GM12878 (cell line): ENCODE measurements around the gene SYTL5. TPM values are rescaled to one million over a fixed set of nuclear protein-coding genes. Genes with fewer than 3 reads are reported as not detected.

Experiments used
- ATAC-seq: fragments of 200-7000 bp; cut with Tn5 transposase; 3 replicates; pipeline ENCODE4 v1.9.1; 2020; ENCODE audit warnings: mild to moderate bottlenecking, moderate library complexity
- BruUV-seq: library from RNA; stranded (reverse); fragments of 400-500 nt; replicated peaks from 2 replicates; lab custom pipeline; 2021; lab: Mats Ljungman, UMichigan
- CTCF ChIA-PET: fragments of 300-600 bp; sonication (Branson Sonifier 250); formaldehyde crosslinking; extraction: SDS; loops from one replicate; lab custom pipeline; 2021; ENCODE audit warnings: inconsistent platforms; lab: Yijun Ruan, JAX
- POLR2A ChIA-PET: fragments of 350-600 bp; formaldehyde crosslinking; extraction: SDS; loops from one replicate; lab custom pipeline; 2021; ENCODE audit warnings: inconsistent platforms; lab: Charles Lee
- RAD21 ChIA-PET: fragments of 300-600 bp; sonication (Branson Sonifier 250); formaldehyde crosslinking; loops from one replicate; lab custom pipeline; 2023; ENCODE audit warnings: antibody characterized with exemption; ENCODE audit not compliant: unreplicated experiment; lab: Charles Lee
- SMC1A ChIA-PET: fragments of 300-600 bp; sonication (Branson Sonifier 250); formaldehyde crosslinking; loops from one replicate; lab custom pipeline; 2023; ENCODE audit not compliant: unreplicated experiment, uncharacterized antibody; lab: Charles Lee
- DNase-seq: peaks from one replicate; pipeline ENCODE4 v3.0.0-alpha.2; 2011; ENCODE audit warnings: low read depth, low spot score
- FAIRE-seq: peaks from 3 replicates; lab custom pipeline; 2011; peaks lifted over from hg19 to GRCh38; lab: Jason Lieb, UNC
- H2AFZ ChIP-seq: 2 replicates; pipeline ENCODE4 v1.6.0; 2011; ENCODE audit warnings: low read depth, low read length, control low read depth; ENCODE audit not compliant: control insufficient read depth
- H3K27ac ChIP-seq: 2 replicates; pipeline ENCODE4 v1.5.1; 2011; ENCODE audit warnings: control low read depth; ENCODE audit not compliant: control insufficient read depth, insufficient read depth
- H3K27me3 ChIP-seq, 2 experiments: replicated peaks in 1 of 2; 2 replicates each; pipeline versions ENCODE4 v1.6.0 to v1.6.1; 2011; ENCODE audit warnings: low read length in 1 of 2; ENCODE audit not compliant: control insufficient read depth in 2 of 2, insufficient read depth in 2 of 2
- H3K36me3 ChIP-seq, 2 experiments: 2 replicates each; pipeline ENCODE4 v1.5.1; 2011; ENCODE audit warnings: low read length in 1 of 2; ENCODE audit not compliant: control insufficient read depth in 2 of 2, insufficient read depth in 2 of 2
- H3K4me1 ChIP-seq: 2 replicates; pipeline ENCODE4 v1.6.1; 2011; ENCODE audit warnings: mild to moderate bottlenecking, low read length, moderate library complexity, mixed read lengths; ENCODE audit not compliant: control insufficient read depth, insufficient read depth
- H3K4me2 ChIP-seq: 2 replicates; pipeline ENCODE4 v1.6.0; 2011; ENCODE audit warnings: control low read depth; ENCODE audit not compliant: control insufficient read depth, insufficient read depth
- H3K4me3 ChIP-seq: fragments of 200-600 bp; sonication (generic); 2 replicates; pipeline ENCODE4 v1.5.1; 2016
- H3K79me2 ChIP-seq: 2 replicates; pipeline ENCODE4 v1.6.0; 2011; ENCODE audit warnings: low read length; ENCODE audit not compliant: control insufficient read depth, insufficient read depth
- H3K9ac ChIP-seq: 2 replicates; pipeline ENCODE4 v1.8.0; 2011; ENCODE audit warnings: low read length, control low read depth, mixed read lengths; ENCODE audit not compliant: control insufficient read depth, insufficient read depth
- H3K9me3 ChIP-seq: replicated peaks from 3 replicates; pipeline ENCODE4 v1.5.1; 2011; ENCODE audit warnings: mild to moderate bottlenecking, low read length; ENCODE audit not compliant: control insufficient read depth, insufficient read depth
- H4K20me1 ChIP-seq: 2 replicates; pipeline ENCODE4 v1.6.0; 2011; ENCODE audit not compliant: control insufficient read depth, insufficient read depth
- BCL11A ChIP-seq: IDR thresholded peaks from 2 replicates; pipeline ENCODE4 v1.6.1; 2011; ENCODE audit warnings: low read depth, low read length
- CEBPB ChIP-seq, 2 experiments: fragments of 150-350 bp in 1 of 2; IDR thresholded peaks; 2 replicates each; pipeline ENCODE4 v1.6.1; 2012 to 2014; ENCODE audit warnings: low read depth in 2 of 2, low read length in 2 of 2, borderline replicate concordance in 1 of 2, inconsistent platforms in 1 of 2
- CREM ChIP-seq: IDR thresholded peaks from 2 replicates; pipeline ENCODE4 v1.6.1; 2014; ENCODE audit warnings: antibody characterized with exemption, low read depth
- EP300 ChIP-seq, 2 experiments: fragments of 150-350 bp in 1 of 2; IDR thresholded peaks; 2 replicates each; pipeline ENCODE4 v1.6.1; 2011 to 2012; ENCODE audit warnings: low read depth in 2 of 2, low read length in 2 of 2, borderline replicate concordance in 1 of 2, improper control_type of control experiment in 1 of 2, inconsistent platforms in 1 of 2; ENCODE audit not compliant: control insufficient read depth in 1 of 2
- GABPA ChIP-seq: IDR thresholded peaks from 2 replicates; pipeline ENCODE4 v1.6.1; 2014; ENCODE audit warnings: antibody characterized with exemption, low read depth, mild to moderate bottlenecking, inconsistent platforms
- HSF1 ChIP-seq: fragments of 150-350 bp; IDR thresholded peaks from 2 replicates; pipeline ENCODE4 v1.6.1; 2014; ENCODE audit warnings: mild to moderate bottlenecking, low read depth, low read length
- KAT2A ChIP-seq: conservative IDR thresholded peaks from 2 replicates; pipeline ENCODE4 v1.6.1; 2011; ENCODE audit warnings: low read depth, low read length; ENCODE audit not compliant: control insufficient read depth
- NBN ChIP-seq: fragments of 450-650 bp; IDR thresholded peaks from 2 replicates; pipeline ENCODE4 v1.6.1; 2016
- NFXL1 ChIP-seq: fragments of 450-650 bp; IDR thresholded peaks from 2 replicates; pipeline ENCODE4 v1.6.1; 2017; ENCODE audit warnings: antibody characterized with exemption, mild to moderate bottlenecking, borderline replicate concordance
- NFYB ChIP-seq: IDR thresholded peaks from 2 replicates; pipeline ENCODE4 v1.6.1; 2011; ENCODE audit warnings: low read depth, mild to moderate bottlenecking, low read length, improper control_type of control experiment, moderate library complexity; ENCODE audit not compliant: insufficient read depth
- RAD51 ChIP-seq: fragments of 450-650 bp; IDR thresholded peaks from 2 replicates; pipeline ENCODE4 v1.6.1; 2016; ENCODE audit warnings: moderate library complexity, mild to moderate bottlenecking, inconsistent platforms
- RBBP5 ChIP-seq: fragments of 200-600 bp; sonication (generic); conservative IDR thresholded peaks from 2 replicates; pipeline ENCODE4 v1.6.1; 2016
- SIN3A ChIP-seq: IDR thresholded peaks from 2 replicates; pipeline ENCODE4 v1.6.1; 2012; ENCODE audit warnings: low read depth, low read length, improper control_type of control experiment
- TCF7 ChIP-seq: IDR thresholded peaks from 2 replicates; pipeline ENCODE4 v1.6.1; 2014; ENCODE audit warnings: antibody characterized with exemption, borderline replicate concordance
- WRNIP1 ChIP-seq: IDR thresholded peaks from 2 replicates; pipeline ENCODE4 v1.6.1; 2011; ENCODE audit warnings: low read depth, low read length, improper control_type of control experiment, borderline replicate concordance
- ZBED1 ChIP-seq: IDR thresholded peaks from 2 replicates; pipeline ENCODE4 v1.6.1; 2016; ENCODE audit warnings: borderline replicate concordance
- ZNF207 ChIP-seq: fragments of 450-650 bp; IDR thresholded peaks from 2 replicates; pipeline ENCODE4 v1.6.1; 2014; ENCODE audit warnings: antibody characterized with exemption, mild to moderate bottlenecking, borderline replicate concordance
- ZNF274 ChIP-seq: IDR thresholded peaks from one replicate; pipeline ENCODE4 v1.8.0; 2011; ENCODE audit not compliant: insufficient read length, insufficient read depth
- ZSCAN29 ChIP-seq: fragments of 450-650 bp; IDR thresholded peaks from 2 replicates; pipeline ENCODE4 v1.6.1; 2017; ENCODE audit warnings: mild to moderate bottlenecking, moderate library complexity
- WGBS: methylation state at CpG from one replicate; pipeline ENCODE4 v1.1.6; 2016; ENCODE audit warnings: low lambda C conversion rate; ENCODE audit not compliant: insufficient replicate concordance, insufficient coverage; ENCODE audit errors: missing lambda C conversion rate; 5-methylcytosine and 5-hydroxymethylcytosine counted together
- in situ Hi-C: fragments of 300-500 bp; cut with MboI; formaldehyde crosslinking; loops from 9 replicates; pipeline ENCODE4 v1.14.3; 2018; ENCODE audit warnings: mixed read lengths
- intact Hi-C: fragments of 100-400 bp; cut with micrococcal nuclease; formaldehyde crosslinking; loops from one replicate; pipeline ENCODE4 v1.14.2; 2022; ENCODE audit not compliant: unreplicated experiment
- polyA plus RNA-seq, 11 experiments: library from polyadenylated mRNA; depleted of rRNA in 4 of 11; unstranded in 6 of 11; stranded (reverse) in 5 of 11; fragments of >200 nt; fragmentation: Nextera tagmentation in 4 of 11; fragmentation: Illumina TruSeq in 1 of 11; extraction: Ambion mirVana in 4 of 11; extraction: Trizol in 1 of 11; gene quantifications; 1 replicate in 1 of 11; 2 replicates in 10 of 11; pipeline versions ENCODE4 v1.2.1 to v1.2.3, GENCODE V29; 2011 to 2016; ENCODE audit warnings: inconsistent platforms in 2 of 11, missing spikeins in 2 of 11, low read depth in 1 of 11
- total RNA-seq, 4 experiments: library from RNA; depleted of rRNA in 3 of 4; stranded (reverse); fragments of >200 nt in 3 of 4; fragmentation: Illumina TruSeq in 1 of 4; extraction: Trizol in 1 of 4; gene quantifications; 2 replicates each; pipeline versions ENCODE4 v1.2.1 to v1.2.3, GENCODE V29; 2013 to 2021
- TF ChIP-seq, protein P1 (sequence below): fragments of 450-650 bp; IDR thresholded peaks from 2 replicates; pipeline ENCODE4 v1.6.1; 2014; ENCODE audit warnings: mild to moderate bottlenecking
- TF ChIP-seq, protein P2 (sequence below), 3 experiments: IDR thresholded peaks in 2 of 3; conservative IDR thresholded peaks in 1 of 3; 2 replicates each; pipeline ENCODE4 v1.5.1; 2011; ENCODE audit warnings: low read depth in 3 of 3, low read length in 3 of 3, mild to moderate bottlenecking in 3 of 3, control low read depth in 2 of 3, moderate library complexity in 2 of 3, inconsistent platforms in 1 of 3, mixed read lengths in 1 of 3; ENCODE audit not compliant: control insufficient read depth in 2 of 3, insufficient read depth in 1 of 3; ENCODE audit errors: extremely low read depth in 1 of 3

Gene SYTL5
- total and polyA plus RNA-seq, 10 of the 15 experiments (the other 5 are each of a cell fraction or from before 2014, with no cell fraction given) = 0.01 to 0.20 (median 0.04) TPM; not detected in 3

DNA sequence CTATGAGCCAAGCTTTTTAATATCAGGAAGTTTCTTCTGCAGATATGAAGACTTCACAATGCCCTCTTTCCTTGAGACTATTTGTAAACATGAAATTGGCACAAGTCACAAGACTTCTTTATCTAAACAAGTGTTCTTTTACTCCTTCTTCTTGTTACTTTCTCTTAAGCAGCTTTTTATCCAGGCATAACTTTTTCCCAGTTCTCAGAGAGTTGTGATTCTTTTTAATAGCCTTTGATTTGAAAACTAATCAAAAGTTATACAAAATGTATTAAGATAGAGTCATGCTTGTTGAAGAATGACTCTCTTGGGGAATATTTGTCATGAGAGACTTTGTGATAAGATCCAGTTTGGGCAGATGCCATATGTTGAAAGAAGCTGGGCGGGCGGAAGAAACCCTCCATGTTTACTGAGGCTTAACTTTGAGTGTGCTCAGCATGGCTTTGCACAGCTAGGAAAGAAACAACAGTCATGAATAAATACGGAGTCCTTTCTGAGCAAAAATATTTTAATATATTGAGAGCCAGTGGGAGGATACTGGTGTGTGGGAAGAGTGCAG is 39.3 kb downstream of the SYTL5 start (continued):
- TF ChIP-seq KAT2A = no peak
- no peak for TF ChIP-seq RAD51
- TF ChIP-seq SIN3A = no peak
- TF ChIP-seq, protein P1, sequence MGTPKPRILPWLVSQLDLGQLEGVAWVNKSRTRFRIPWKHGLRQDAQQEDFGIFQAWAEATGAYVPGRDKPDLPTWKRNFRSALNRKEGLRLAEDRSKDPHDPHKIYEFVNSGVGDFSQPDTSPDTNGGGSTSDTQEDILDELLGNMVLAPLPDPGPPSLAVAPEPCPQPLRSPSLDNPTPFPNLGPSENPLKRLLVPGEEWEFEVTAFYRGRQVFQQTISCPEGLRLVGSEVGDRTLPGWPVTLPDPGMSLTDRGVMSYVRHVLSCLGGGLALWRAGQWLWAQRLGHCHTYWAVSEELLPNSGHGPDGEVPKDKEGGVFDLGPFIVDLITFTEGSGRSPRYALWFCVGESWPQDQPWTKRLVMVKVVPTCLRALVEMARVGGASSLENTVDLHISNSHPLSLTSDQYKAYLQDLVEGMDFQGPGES = no peak
- TF ChIP-seq NFYB = no peak
- TF ChIP-seq NFXL1 = no peak

DNA sequence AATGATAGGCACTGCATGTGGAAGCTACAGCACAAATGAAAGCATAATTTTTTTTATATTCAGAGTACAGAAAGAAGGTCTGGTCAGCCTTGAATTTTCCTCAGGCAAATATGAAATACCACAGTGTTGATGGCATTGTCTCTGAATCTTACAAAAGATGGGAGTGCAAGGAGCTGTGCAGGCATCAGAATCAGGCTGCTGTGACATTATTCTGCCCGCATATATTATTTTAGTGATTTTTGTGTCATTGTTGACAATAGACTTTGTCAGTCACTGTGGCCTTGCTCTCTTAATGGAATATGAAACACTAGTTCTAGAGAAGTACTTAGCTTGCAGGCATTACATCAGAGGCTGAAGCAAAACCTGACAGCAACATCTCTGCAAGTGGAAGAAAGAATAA is 42.5 kb downstream of the SYTL5 start:
- TF ChIP-seq ZNF274 (no peak), EP300 (IDR thresholded peaks at IDR 0.05; ENCODE audit: borderline replicate concordance in 1 of 2, control insufficient read depth in 1 of 2, low read depth in 2 of 2, low read length in 2 of 2) (no peak), CEBPB (IDR thresholded peaks at IDR 0.05; ENCODE audit: borderline replicate concordance in 1 of 2, low read depth in 2 of 2, low read length in 2 of 2) (no peak), WRNIP1 (no peak), ZSCAN29 (no peak), HSF1 (no peak), SIN3A (no peak), ZBED1 (no peak), TCF7 (no peak), KAT2A (no peak), CREM (no peak), NBN (no peak), ZNF207 (no peak), GABPA (no peak), BCL11A (no peak), RBBP5 (no peak)
- TF ChIP-seq, protein P2, sequence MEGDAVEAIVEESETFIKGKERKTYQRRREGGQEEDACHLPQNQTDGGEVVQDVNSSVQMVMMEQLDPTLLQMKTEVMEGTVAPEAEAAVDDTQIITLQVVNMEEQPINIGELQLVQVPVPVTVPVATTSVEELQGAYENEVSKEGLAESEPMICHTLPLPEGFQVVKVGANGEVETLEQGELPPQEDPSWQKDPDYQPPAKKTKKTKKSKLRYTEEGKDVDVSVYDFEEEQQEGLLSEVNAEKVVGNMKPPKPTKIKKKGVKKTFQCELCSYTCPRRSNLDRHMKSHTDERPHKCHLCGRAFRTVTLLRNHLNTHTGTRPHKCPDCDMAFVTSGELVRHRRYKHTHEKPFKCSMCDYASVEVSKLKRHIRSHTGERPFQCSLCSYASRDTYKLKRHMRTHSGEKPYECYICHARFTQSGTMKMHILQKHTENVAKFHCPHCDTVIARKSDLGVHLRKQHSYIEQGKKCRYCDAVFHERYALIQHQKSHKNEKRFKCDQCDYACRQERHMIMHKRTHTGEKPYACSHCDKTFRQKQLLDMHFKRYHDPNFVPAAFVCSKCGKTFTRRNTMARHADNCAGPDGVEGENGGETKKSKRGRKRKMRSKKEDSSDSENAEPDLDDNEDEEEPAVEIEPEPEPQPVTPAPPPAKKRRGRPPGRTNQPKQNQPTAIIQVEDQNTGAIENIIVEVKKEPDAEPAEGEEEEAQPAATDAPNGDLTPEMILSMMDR (IDR thresholded peaks at IDR 0.05 in 2 of 3, conservative IDR thresholded peaks at IDR 0.05 in 1 of 3; ENCODE audit: control insufficient read depth in 2 of 3, extremely low read depth in 1 of 3, insufficient read depth in 1 of 3, low read depth in 3 of 3, low read length in 3 of 3) = no peak
- in situ Hi-C loops = no loop called here
- FAIRE-seq = no peak

More for the DNA sequence above, 42.5 kb downstream of the SYTL5 start:
- Histone ChIP-seq H3K4me2 (no peak overlapping the region), H3K27ac (no peak overlapping the region), H3K27me3 (no peaks in the 10 kb centered on the region), H3K9me3 (no peaks in the 10 kb centered on the region; the same call in 2 of the 3 replicates), H3K36me3 (no peaks in the 10 kb centered on the region), H4K20me1 (no peaks in the 10 kb centered on the region), H3K4me3 (no peak overlapping the region), H3K4me1 (no peaks in the 10 kb centered on the region), H3K79me2 (no peaks in the 10 kb centered on the region), H2AFZ (no peak overlapping the region), H3K9ac (no peak overlapping the region)
- SMC1A ChIA-PET = no interaction called here
- POLR2A ChIA-PET = no interaction called here
- no TSS peak for BruUV-seq
- WGBS = 86% methylated on average over 1 of the region's 1 CpG
- CTCF ChIA-PET = no interaction called here
- ATAC-seq = no peak
- intact Hi-C loops = no loop called here
- DNase-seq = no peak
- RAD21 ChIA-PET = no interaction called here
